K562 (cell line): ENCODE results near the gene MAGI1. TPM values are rescaled to one million over a fixed set of nuclear protein-coding genes. Genes with fewer than 3 reads are reported as not detected.

ENCODE experiments used
- ATAC-seq: fragments of 200-7000 bp; cut with Tn5 transposase; 3 replicates; pipeline ENCODE4 v1.9.1; 2020; ENCODE audit warnings: moderate library complexity
- BruUV-seq: library from RNA; stranded (reverse); fragments of 400-500 nt; replicated peaks from 2 replicates; lab custom pipeline; 2021; lab: Mats Ljungman, UMichigan
- CTCF ChIA-PET: fragments of 300-600 bp; formaldehyde crosslinking; extraction: SDS; loops from one replicate; lab custom pipeline; 2021; ENCODE audit warnings: low intra/inter-chr PET ratio; lab: Yijun Ruan, JAX
- POLR2A ChIA-PET: fragments of 300-600, 350-650 bp; sonication (Branson Sonifier 250); formaldehyde crosslinking; extraction: SDS; loops from one replicate; lab custom pipeline; 2021; ENCODE audit warnings: antibody characterized with exemption, inconsistent platforms; lab: Yijun Ruan, JAX
- DNase-seq, 4 experiments: peaks; one replicate each; pipeline versions ENCODE4 v3.0.0 to v3.0.0-alpha.2; 2011 to 2018; ENCODE audit warnings: low spot score in 3 of 4, mixed read lengths in 3 of 4; ENCODE audit errors: extremely low read depth in 1 of 4
- FAIRE-seq: peaks from 2 replicates; lab custom pipeline; 2011; peaks lifted over from hg19 to GRCh38; lab: Jason Lieb, UNC
- H2AFZ ChIP-seq: 2 replicates; pipeline ENCODE4 v1.6.0; 2011; ENCODE audit warnings: low read depth, low read length, control low read depth, inconsistent platforms
- H3K27ac ChIP-seq: fragments of 200-600 bp; 3 replicates; pipeline ENCODE4 v1.8.0; 2011; ENCODE audit warnings: low read depth, mild to moderate bottlenecking, control low read depth, inconsistent platforms, low read length, moderate library complexity, mixed read lengths; ENCODE audit errors: extremely low read depth
- H3K27me3 ChIP-seq, 2 experiments: fragments of 300-600 bp in 1 of 2; 2 replicates in 1 of 2; 3 replicates in 1 of 2; pipeline versions ENCODE4 v1.6.0 to v1.8.0; 2011; ENCODE audit warnings: inconsistent platforms in 2 of 2, low read length in 2 of 2, mild to moderate bottlenecking in 1 of 2, mixed read lengths in 1 of 2, moderate library complexity in 1 of 2; ENCODE audit not compliant: control insufficient read depth in 2 of 2, insufficient read depth in 2 of 2
- H3K36me3 ChIP-seq: fragments of 300-600 bp; 3 replicates; pipeline ENCODE4 v1.8.0; 2011; ENCODE audit warnings: mild to moderate bottlenecking, low read length, inconsistent platforms; ENCODE audit not compliant: control insufficient read depth, insufficient read depth
- H3K4me1 ChIP-seq, 2 experiments: fragments of 200-600 bp in 1 of 2; replicated peaks in 1 of 2; 2 replicates in 1 of 2; 3 replicates in 1 of 2; pipeline versions ENCODE4 v1.5.1 to v1.8.0; 2011; ENCODE audit warnings: inconsistent platforms in 2 of 2, low read length in 2 of 2, mild to moderate bottlenecking in 1 of 2, mixed read lengths in 1 of 2, moderate library complexity in 1 of 2; ENCODE audit not compliant: control insufficient read depth in 2 of 2, insufficient read depth in 2 of 2
- H3K4me2 ChIP-seq: 2 replicates; pipeline ENCODE4 v1.6.1; 2011; ENCODE audit warnings: low read length, control low read depth, inconsistent platforms, mixed read lengths; ENCODE audit not compliant: insufficient read depth
- H3K4me3 ChIP-seq: fragments of 200-600 bp; sonication (generic), shearing (Covaris generic); 2 replicates; pipeline ENCODE4 v1.5.1; 2016; ENCODE audit warnings: control low read depth, inconsistent platforms
- H3K79me2 ChIP-seq: fragments of 200-600 bp; 3 replicates; pipeline ENCODE4 v1.8.0; 2011; ENCODE audit warnings: low read length, inconsistent platforms; ENCODE audit not compliant: control insufficient read depth, insufficient read depth
- H3K9ac ChIP-seq, 2 experiments: 2 replicates each; pipeline versions ENCODE4 v1.6.0 to v1.6.1; 2011; ENCODE audit warnings: low read depth in 2 of 2, low read length in 2 of 2, control low read depth in 1 of 2, inconsistent platforms in 1 of 2, mild to moderate bottlenecking in 1 of 2, mixed read lengths in 1 of 2; ENCODE audit not compliant: insufficient read depth in 1 of 2
- H3K9me1 ChIP-seq: one replicate; pipeline ENCODE4 v1.6.0; 2011; ENCODE audit warnings: inconsistent platforms, mild to moderate bottlenecking, low read length, moderate library complexity; ENCODE audit not compliant: control insufficient read depth, insufficient read depth
- H3K9me3 ChIP-seq: replicated peaks from 2 replicates; pipeline ENCODE4 v1.5.1; 2011; ENCODE audit warnings: low read depth, low read length, inconsistent platforms; ENCODE audit not compliant: control insufficient read depth, insufficient read depth
- H4K20me1 ChIP-seq: replicated peaks from 2 replicates; pipeline ENCODE4 v1.6.1; 2011; ENCODE audit warnings: low read length, inconsistent platforms, mixed read lengths; ENCODE audit not compliant: control insufficient read depth, insufficient read depth
- HLTF ChIP-seq: fragments of 450-650 bp; IDR thresholded peaks from 2 replicates; pipeline ENCODE4 v1.6.1; 2016
- HNRNPLL ChIP-seq: fragments of 200-400 bp; formaldehyde crosslinking; IDR thresholded peaks from 2 replicates; pipeline ENCODE4 v1.6.1; 2017; ENCODE audit warnings: low read length, low read depth, mild to moderate bottlenecking; ENCODE audit not compliant: poor library complexity, severe bottlenecking
- MBD2 ChIP-seq: sonication (generic); IDR thresholded peaks from 2 replicates; pipeline ENCODE4 v1.6.1; 2016; ENCODE audit warnings: low read depth, borderline replicate concordance
- NFE2 ChIP-seq: IDR thresholded peaks from 2 replicates; pipeline ENCODE4 v1.6.1; 2014; ENCODE audit warnings: antibody characterized with exemption, low read depth
- PHF20 ChIP-seq: fragments of 450-650 bp; IDR thresholded peaks from 2 replicates; pipeline ENCODE4 v1.6.1; 2018; ENCODE audit not compliant: partially characterized antibody
- RBM39 ChIP-seq: fragments of 200-400 bp; formaldehyde crosslinking; optimal IDR thresholded peaks from 2 replicates; pipeline ENCODE3; 2018; ENCODE audit warnings: low read depth, low read length
- TBL1XR1 ChIP-seq, 2 experiments: IDR thresholded peaks; 2 replicates each; pipeline ENCODE4 v1.6.1; 2012; ENCODE audit warnings: improper control_type of control experiment in 2 of 2, low read length in 2 of 2, mild to moderate bottlenecking in 1 of 2
- WHSC1 ChIP-seq: IDR thresholded peaks from one replicate; pipeline ENCODE4 v1.6.1; 2012; ENCODE audit warnings: low read length, control low read depth, inconsistent platforms
- ZFP1 ChIP-seq: fragments of 450-650 bp; formaldehyde crosslinking; IDR thresholded peaks from 2 replicates; pipeline ENCODE4 v1.4.0; 2020; ENCODE audit warnings: mild to moderate bottlenecking, mixed read lengths
- ZFP30 ChIP-seq: fragments of 250-450 bp; sonication (Bioruptor Pico); IDR thresholded peaks from 2 replicates; pipeline ENCODE4 v1.8.0; 2022; ENCODE audit warnings: moderate library complexity, mild to moderate bottlenecking, inconsistent platforms, borderline replicate concordance
- ZNF75A ChIP-seq: fragments of 450-650 bp; formaldehyde crosslinking; IDR thresholded peaks from 2 replicates; pipeline ENCODE4 v1.4.0; 2020; ENCODE audit warnings: mild to moderate bottlenecking
- ZNF766 ChIP-seq: fragments of 200-800 bp; sonication (Bioruptor generic); conservative IDR thresholded peaks from 2 replicates; pipeline ENCODE4 v1.6.1; 2016; ENCODE audit warnings: missing genetic modification characterization, missing compliant biosample characterization
- WGBS: fragments of 100-300 bp; shearing (Covaris generic); methylation state at CpG from one replicate; pipeline ENCODE4 v1.1.6; 2016; ENCODE audit warnings: low coverage, mixed read lengths; ENCODE audit not compliant: insufficient coverage; ENCODE audit errors: missing lambda C conversion rate; 5-methylcytosine and 5-hydroxymethylcytosine counted together
- in situ Hi-C: fragments of 300-500 bp; cut with MboI; formaldehyde crosslinking; loops from 4 replicates; pipeline ENCODE4 v1.15.0; 2018; ENCODE audit warnings: inconsistent platforms, mixed read lengths
- intact Hi-C: fragments of 100-400 bp; cut with micrococcal nuclease; formaldehyde crosslinking; loops from 2 replicates; pipeline ENCODE4 v1.14.2; 2022
- polyA plus RNA-seq, 8 experiments: library from polyadenylated mRNA; depleted of rRNA in 4 of 8; stranded (reverse) in 5 of 8; unstranded in 3 of 8; fragments of >200 nt; fragmentation: Nextera tagmentation in 2 of 8; fragmentation: Illumina TruSeq in 1 of 8; extraction: Ambion mirVana in 2 of 8; extraction: Trizol in 1 of 8; gene quantifications; 2 replicates each; pipeline versions ENCODE4 v1.2.1 to v1.2.3, GENCODE V29; 2011 to 2014; ENCODE audit warnings: inconsistent platforms in 1 of 8, missing spikeins in 1 of 8
- total RNA-seq, 7 experiments: library from RNA; depleted of rRNA in 6 of 7; stranded (reverse); fragments of >200 nt in 6 of 7; fragmentation: Illumina TruSeq in 2 of 7; extraction: Trizol in 2 of 7; gene quantifications; 2 replicates each; pipeline versions ENCODE4 v1.2.1 to v1.2.3, GENCODE V29; 2011 to 2021; ENCODE audit warnings: low replicate concordance in 1 of 7
- TF ChIP-seq, protein P1 (sequence below): sonication (generic); formaldehyde crosslinking; IDR thresholded peaks from 2 replicates; pipeline ENCODE4 v1.8.1; 2023; ENCODE audit warnings: mild to moderate bottlenecking, missing genetic modification reagents
- TF ChIP-seq, protein P2 (sequence below): fragments of 250-450 bp; sonication (Bioruptor Pico); IDR thresholded peaks from 2 replicates; pipeline ENCODE4 v1.8.0; 2021; ENCODE audit warnings: mild to moderate bottlenecking, moderate library complexity

The MAGI1 gene
- total and polyA plus RNA-seq, 9 of the 15 experiments (the other 6 are each of a cell fraction or from before 2014, with no cell fraction given) = 7.8 to 59.4 (median 43.2) TPM

- DNase-seq = no peak
- Histone ChIP-seq H4K20me1 (no peaks in the 10 kb centered on the region), H3K4me1 (no peaks in the 10 kb centered on the region), H3K9ac (no peak overlapping the region), H3K27ac (no peak overlapping the region), H3K4me2 (no peak overlapping the region), H3K9me3 (no peaks in the 10 kb centered on the region), H3K36me3 (no peaks in the 10 kb centered on the region), H2AFZ (no peak overlapping the region), H3K9me1 (no peaks in the 10 kb centered on the region), H3K79me2 (no peaks in the 10 kb centered on the region), H3K4me3 (no peak overlapping the region), H3K27me3 (no peaks in the 10 kb centered on the region)
- ChIA-PET POLR2A (no interaction called here), CTCF (no interaction called here)
- BruUV-seq = no TSS peak
- intact Hi-C loops (no loop called here), in situ Hi-C loops (no loop called here)
- FAIRE-seq = no peak
- TF ChIP-seq RBM39 (no peak), WHSC1 (no peak), HLTF (no peak), TBL1XR1 (IDR thresholded peaks at IDR 0.05; ENCODE audit: low read length in 2 of 2) (no peak), ZNF766 (CRISPR knock-in tag) (no peak), PHF20 (no peak), MBD2 (no peak), HNRNPLL (no peak), ZFP30 (no peak), NFE2 (no peak), ZNF75A (CRISPR knock-in tag) (no peak), ZFP1 (CRISPR knock-in tag) (no peak)
- TF ChIP-seq, protein P1, sequence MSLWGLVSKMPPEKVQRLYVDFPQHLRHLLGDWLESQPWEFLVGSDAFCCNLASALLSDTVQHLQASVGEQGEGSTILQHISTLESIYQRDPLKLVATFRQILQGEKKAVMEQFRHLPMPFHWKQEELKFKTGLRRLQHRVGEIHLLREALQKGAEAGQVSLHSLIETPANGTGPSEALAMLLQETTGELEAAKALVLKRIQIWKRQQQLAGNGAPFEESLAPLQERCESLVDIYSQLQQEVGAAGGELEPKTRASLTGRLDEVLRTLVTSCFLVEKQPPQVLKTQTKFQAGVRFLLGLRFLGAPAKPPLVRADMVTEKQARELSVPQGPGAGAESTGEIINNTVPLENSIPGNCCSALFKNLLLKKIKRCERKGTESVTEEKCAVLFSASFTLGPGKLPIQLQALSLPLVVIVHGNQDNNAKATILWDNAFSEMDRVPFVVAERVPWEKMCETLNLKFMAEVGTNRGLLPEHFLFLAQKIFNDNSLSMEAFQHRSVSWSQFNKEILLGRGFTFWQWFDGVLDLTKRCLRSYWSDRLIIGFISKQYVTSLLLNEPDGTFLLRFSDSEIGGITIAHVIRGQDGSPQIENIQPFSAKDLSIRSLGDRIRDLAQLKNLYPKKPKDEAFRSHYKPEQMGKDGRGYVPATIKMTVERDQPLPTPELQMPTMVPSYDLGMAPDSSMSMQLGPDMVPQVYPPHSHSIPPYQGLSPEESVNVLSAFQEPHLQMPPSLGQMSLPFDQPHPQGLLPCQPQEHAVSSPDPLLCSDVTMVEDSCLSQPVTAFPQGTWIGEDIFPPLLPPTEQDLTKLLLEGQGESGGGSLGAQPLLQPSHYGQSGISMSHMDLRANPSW (CRISPR knock-in tag) = no peak
- TF ChIP-seq, protein P2, sequence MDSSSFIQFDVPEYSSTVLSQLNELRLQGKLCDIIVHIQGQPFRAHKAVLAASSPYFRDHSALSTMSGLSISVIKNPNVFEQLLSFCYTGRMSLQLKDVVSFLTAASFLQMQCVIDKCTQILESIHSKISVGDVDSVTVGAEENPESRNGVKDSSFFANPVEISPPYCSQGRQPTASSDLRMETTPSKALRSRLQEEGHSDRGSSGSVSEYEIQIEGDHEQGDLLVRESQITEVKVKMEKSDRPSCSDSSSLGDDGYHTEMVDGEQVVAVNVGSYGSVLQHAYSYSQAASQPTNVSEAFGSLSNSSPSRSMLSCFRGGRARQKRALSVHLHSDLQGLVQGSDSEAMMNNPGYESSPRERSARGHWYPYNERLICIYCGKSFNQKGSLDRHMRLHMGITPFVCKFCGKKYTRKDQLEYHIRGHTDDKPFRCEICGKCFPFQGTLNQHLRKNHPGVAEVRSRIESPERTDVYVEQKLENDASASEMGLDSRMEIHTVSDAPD (CRISPR knock-in tag) = no peak
- no CpG with 5 or more reads among the region's 1 CpG for WGBS
- no peak for ATAC-seq
These were observed 720.5 kb downstream of the MAGI1 start for GRCh38 chr3:65318231-65318630.
